Measurements from ENCODE around the gene LOXL1. TPM values are rescaled to one million over a fixed set of nuclear protein-coding genes. Genes with fewer than 3 reads are reported as not detected.

LOXL1 gene
- total and polyA plus RNA-seq, 2 of the 4 experiments (the other 2 are of a cell fraction) = 148 to 332 TPM

GRCh38 chr15:73921254-73921925, 4.9 kb upstream of the LOXL1 start:
- Histone ChIP-seq H2AFZ (replicated peaks; ENCODE audit: low read length, poor library complexity) (peak overlapping the region; percentile 9), H3K4ac (ENCODE audit: low read depth, low read length) (peak overlapping the region; percentile 100), H2BK15ac (ENCODE audit: low read depth, low read length) (peak overlapping the region; percentile 79; the same call in 2 of the 3 replicates), H2AK9ac (replicated peaks; ENCODE audit: low read depth, low read length, poor library complexity) (peak overlapping the region; percentile 85), H2BK120ac (ENCODE audit: low read depth, low read length) (peak overlapping the region; percentile 50; the same call in 1 of the 2 replicates), H3K36me3 (ENCODE audit: control insufficient read depth, insufficient read depth, low read length) (peaks cover 5% of the 10 kb centered on the region), H3K27ac (ENCODE audit: insufficient read depth, low read length) (peak overlapping the region; percentile 43; the same call in 1 of the 2 replicates), H4K5ac (ENCODE audit: low read depth, low read length) (peak overlapping the region; percentile 22), H3K14ac (replicated peaks; ENCODE audit: low read depth, low read length) (peak overlapping the region; percentile 47), H2BK5ac (ENCODE audit: low read depth, low read length, poor library complexity, severe bottlenecking) (peak overlapping the region; percentile 51), H3K9me1 (ENCODE audit: insufficient read depth, low read length) (peaks cover 28% of the 10 kb centered on the region), H3K9me3 (ENCODE audit: control insufficient read depth, insufficient read depth, low read length) (peaks cover under 1% of the 10 kb centered on the region; the same call in 1 of the 2 replicates), H3K4me2 (ENCODE audit: low read depth, low read length) (0 out of 2 replicates have a peak overlapping the region, but pooled peaks have one; percentile 7), H3K27me3 (ENCODE audit: control insufficient read depth, insufficient read depth, low read length) (no peaks in the 10 kb centered on the region), H4K20me1 (ENCODE audit: insufficient read depth, low read length) (no peaks in the 10 kb centered on the region; the same call in 1 of the 2 replicates), H3K4me3 (ENCODE audit: insufficient read depth, low read depth, low read length) (no peak overlapping the region), H3K56ac (ENCODE audit: extremely low read depth, insufficient read depth, low read length) (0 out of 2 replicates have a peak overlapping the region, but pooled peaks have one; percentile 17), H3K9ac (ENCODE audit: low read depth, low read length) (no peak overlapping the region; the same call in 1 of the 2 replicates), H3K79me1 (ENCODE audit: low read depth in 1 of 2, low read length in 2 of 2) (peaks cover 52 to 72% of the 10 kb centered on the region in 2 experiments), H3K18ac (ENCODE audit: low read depth, low read length) (peak overlapping the region; percentile 9; the same call in 1 of the 2 replicates), H3K23ac (ENCODE audit: low read depth, low read length) (peak overlapping the region; percentile 86; the same call in 1 of the 2 replicates), H2AK5ac (ENCODE audit: low read depth, low read length) (peak overlapping the region; percentile 92), H2BK20ac (ENCODE audit: low read depth, low read length) (peak overlapping the region; percentile 22; the same call in 1 of the 2 replicates), H4K8ac (ENCODE audit: low read depth in 2 of 2, low read length in 2 of 2) (peak overlapping the region; percentile 96 to 98; a peak in 3 of 4 replicates), H3K4me1 (ENCODE audit: control insufficient read depth, insufficient read depth, low read length) (peaks cover 45% of the 10 kb centered on the region), H4K91ac (ENCODE audit: insufficient read depth, low read depth, low read length) (peak overlapping the region; percentile 48; the same call in 1 of the 2 replicates)
- ATAC-seq (ENCODE audit: low read depth) = no peak
- ChIA-PET CTCF (no interaction called here), POLR2A (ENCODE audit: unreplicated experiment) (no interaction called here)
- no TSS peak for BruUV-seq (replicated peaks)
- in situ Hi-C loops (cut with MboI; ENCODE audit: low sequenced_read_pairs) (no loop called here), intact Hi-C loops (cut with micrococcal nuclease) (no loop called here), dilution Hi-C loops (cut with HindIII; ENCODE audit: low sequenced_read_pairs, unreplicated experiment) (no loop called here)
- TF ChIP-seq BHLHE40 (IDR thresholded peaks at IDR 0.05; ENCODE audit: low read depth, low read length) (no peak), CEBPB (IDR thresholded peaks at IDR 0.05; ENCODE audit: low read depth, low read length) (no peak), RAD21 (IDR thresholded peaks at IDR 0.05; ENCODE audit: low read length) (no peak), NFE2L2 (IDR thresholded peaks at IDR 0.05; ENCODE audit: low read depth, low read length) (no peak), CTCF (conservative IDR thresholded peaks at IDR 0.05; ENCODE audit: low read depth, low read length) (no peak), MAZ (IDR thresholded peaks at IDR 0.05; ENCODE audit: borderline replicate concordance, low read depth, low read length) (no peak), ELK1 (IDR thresholded peaks at IDR 0.05; ENCODE audit: borderline replicate concordance, low read depth, low read length) (no peak)
- TF ChIP-seq, protein P1, sequence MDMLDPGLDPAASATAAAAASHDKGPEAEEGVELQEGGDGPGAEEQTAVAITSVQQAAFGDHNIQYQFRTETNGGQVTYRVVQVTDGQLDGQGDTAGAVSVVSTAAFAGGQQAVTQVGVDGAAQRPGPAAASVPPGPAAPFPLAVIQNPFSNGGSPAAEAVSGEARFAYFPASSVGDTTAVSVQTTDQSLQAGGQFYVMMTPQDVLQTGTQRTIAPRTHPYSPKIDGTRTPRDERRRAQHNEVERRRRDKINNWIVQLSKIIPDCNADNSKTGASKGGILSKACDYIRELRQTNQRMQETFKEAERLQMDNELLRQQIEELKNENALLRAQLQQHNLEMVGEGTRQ (IDR thresholded peaks at IDR 0.05; ENCODE audit: low read depth, low read length) = no peak
- 25% methylated on average over 1 of the region's 4 CpGs; no CpG with 5 or more reads in 1 of the 2 experiments for WGBS, 2 experiments (ENCODE audit: extremely low coverage in 2 of 2, insufficient read length in 1 of 2)
- DNase-seq = no peak
